Stimulated activated CD4-positive, alpha-beta T cell treated with anti-CD3 and anti-CD28 coated beads, Interleukin-2, amount 100 ng/mL, for 24 hours (primary cell): ENCODE measurements around the gene TBC1D5.

Experiments used
- DNase-seq, 2 donors: peaks; one replicate each; pipeline ENCODE4 v3.0.0-alpha.2; 2020

The TBC1D5 gene

GRCh38 chr3:17261627-17262369, 480.6 kb downstream of the TBC1D5 start:
- DNase-seq, result no peak

GRCh38 chr3:17260257-17260656, 482.2 kb downstream of the TBC1D5 start:
- DNase-seq, result no peak

- DNase-seq, result no peak
Measured at GRCh38 chr3:17259685-17260084, 482.7 kb downstream of the TBC1D5 start.

GRCh38 chr3:17258823-17259436, 483.5 kb downstream of the TBC1D5 start:
- DNase-seq, result no peak

GRCh38 chr3:17257269-17257668, 485.2 kb downstream of the TBC1D5 start:
- DNase-seq, result no peak

- no peak for DNase-seq
Measured at GRCh38 chr3:17243621-17244020, 498.8 kb downstream of the TBC1D5 start.

- no peak for DNase-seq
Measured at GRCh38 chr3:17239417-17239816, 503.0 kb downstream of the TBC1D5 start.

GRCh38 chr3:17238023-17238422, 504.4 kb downstream of the TBC1D5 start:
- no peak for DNase-seq

- DNase-seq, result no peak
Measured at GRCh38 chr3:17235310-17235709, 507.1 kb downstream of the TBC1D5 start.

GRCh38 chr3:17234382-17234781, 508.0 kb downstream of the TBC1D5 start:
- DNase-seq, result no peak

GRCh38 chr3:17233398-17233800, 509.0 kb downstream of the TBC1D5 start:
- DNase-seq, result peak; percentile 1 to 31

GRCh38 chr3:17232442-17232841, 510.0 kb downstream of the TBC1D5 start:
- DNase-seq, result no peak

- DNase-seq, result no peak
Measured at GRCh38 chr3:17231537-17232261, 510.7 kb downstream of the TBC1D5 start.

- no peak for DNase-seq
Measured at GRCh38 chr3:17227472-17227871, 515.0 kb downstream of the TBC1D5 start.

GRCh38 chr3:17221529-17221928, 520.9 kb downstream of the TBC1D5 start:
- no peak for DNase-seq

- no peak for DNase-seq
Measured at GRCh38 chr3:17219593-17219992, 522.8 kb downstream of the TBC1D5 start.

- DNase-seq, result no peak
Measured at GRCh38 chr3:17218587-17218986, 523.8 kb downstream of the TBC1D5 start.

- no peak for DNase-seq
Measured at GRCh38 chr3:17217588-17217987, 524.8 kb downstream of the TBC1D5 start.

GRCh38 chr3:17213102-17213501, 529.3 kb downstream of the TBC1D5 start:
- no peak for DNase-seq

GRCh38 chr3:17207979-17208378, 534.5 kb downstream of the TBC1D5 start:
- DNase-seq, result no peak

GRCh38 chr3:17207019-17207418, 535.4 kb downstream of the TBC1D5 start:
- no peak for DNase-seq

GRCh38 chr3:17204049-17204650, 538.3 kb downstream of the TBC1D5 start:
- DNase-seq, result no peak

GRCh38 chr3:17201538-17201937, 540.9 kb downstream of the TBC1D5 start:
- DNase-seq, result no peak
